Measurements from ENCODE around the gene TNK1. TPM values are rescaled to one million over a fixed set of nuclear protein-coding genes. Genes with fewer than 3 reads are reported as not detected.

TNK1 gene
- total RNA-seq, 2 donors from 2014 or later, result 1.9 to 2.1 TPM

DNA sequence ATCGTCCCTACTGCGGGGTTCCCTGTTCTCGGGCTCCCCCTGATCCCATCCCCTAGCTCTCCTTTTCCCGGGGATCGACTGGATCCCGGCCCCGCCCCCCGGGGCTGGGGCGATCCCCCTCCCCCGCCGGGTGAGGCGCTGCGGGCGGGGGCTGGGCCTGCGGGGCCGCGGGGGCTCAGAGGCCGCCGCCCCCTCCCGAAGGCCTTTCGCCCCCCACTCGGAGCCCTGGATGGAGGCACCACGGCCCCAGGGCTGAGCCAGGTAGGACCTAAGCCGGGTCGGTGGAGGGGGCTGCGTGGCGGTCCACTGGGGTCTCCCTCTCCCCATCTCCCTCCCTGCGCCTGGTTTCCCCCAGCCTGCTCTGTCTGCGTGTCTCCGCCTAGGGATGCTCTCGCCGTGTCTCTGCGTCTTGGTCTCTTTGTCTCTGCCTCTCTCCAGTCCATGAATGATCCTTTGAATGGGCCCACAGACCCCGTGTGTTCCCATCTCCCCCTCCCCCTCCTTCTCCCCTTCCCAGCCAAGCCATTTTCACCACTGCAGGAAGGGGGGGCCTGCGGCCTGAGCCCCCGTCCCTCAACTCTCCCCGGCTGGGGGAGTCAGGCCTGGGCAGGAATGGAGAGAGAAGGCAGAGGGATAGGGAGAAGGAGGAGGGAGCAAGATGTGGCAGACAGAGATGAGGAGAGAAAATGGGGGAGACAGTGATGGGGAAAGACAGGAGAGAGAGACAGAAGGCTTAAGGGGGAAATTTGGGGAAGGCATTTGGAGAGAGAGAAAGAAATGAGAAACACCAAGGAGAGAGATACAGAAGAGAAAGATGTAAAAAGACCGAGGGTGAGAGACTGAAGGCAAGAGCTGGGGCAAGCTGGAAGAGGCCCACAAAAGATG, 24.7 kb downstream of the TNK1 start:
- intact Hi-C loops (cut with DNase I), result loop anchor here in 1 of 2 donors (2.0 kb wide), 1 partner anchor 29 kb away; the partner anchor contains the start of gene TMEM102
- DNase-seq, result no peak
- ATAC-seq, result no peak

DNA sequence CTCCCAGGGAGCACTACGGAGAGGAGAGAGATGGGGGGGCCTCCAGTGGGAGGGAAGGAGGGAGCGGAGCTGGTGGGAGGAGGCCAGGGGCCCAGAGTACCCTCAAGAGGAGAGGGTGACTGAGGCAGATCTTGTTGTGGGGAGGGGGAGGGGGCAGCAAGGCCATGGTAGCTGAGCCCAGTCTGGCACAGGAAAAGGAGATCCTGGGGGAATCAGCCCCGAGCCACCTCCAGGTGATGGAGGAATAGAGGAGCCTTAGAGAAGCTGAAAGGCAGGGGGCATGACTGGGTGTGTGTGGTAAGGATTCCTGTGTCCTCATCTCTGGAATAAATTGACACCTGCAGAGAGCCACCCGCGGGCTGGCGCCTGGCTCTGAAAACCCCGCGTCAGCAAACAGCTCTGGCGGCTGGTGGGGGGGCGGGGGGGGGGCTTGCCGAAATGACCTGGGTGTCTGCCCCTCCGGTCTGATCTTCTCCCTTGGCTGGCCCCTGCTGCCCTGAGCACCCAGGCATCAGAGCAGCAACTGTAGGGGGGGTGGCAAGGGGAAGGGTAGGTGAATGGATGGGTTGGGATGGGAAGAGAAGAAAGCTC, 25.4 kb downstream of the TNK1 start:
- DNase-seq (no peak), ATAC-seq (no peak)
- intact Hi-C loops (cut with DNase I), result no loop called here

DNA sequence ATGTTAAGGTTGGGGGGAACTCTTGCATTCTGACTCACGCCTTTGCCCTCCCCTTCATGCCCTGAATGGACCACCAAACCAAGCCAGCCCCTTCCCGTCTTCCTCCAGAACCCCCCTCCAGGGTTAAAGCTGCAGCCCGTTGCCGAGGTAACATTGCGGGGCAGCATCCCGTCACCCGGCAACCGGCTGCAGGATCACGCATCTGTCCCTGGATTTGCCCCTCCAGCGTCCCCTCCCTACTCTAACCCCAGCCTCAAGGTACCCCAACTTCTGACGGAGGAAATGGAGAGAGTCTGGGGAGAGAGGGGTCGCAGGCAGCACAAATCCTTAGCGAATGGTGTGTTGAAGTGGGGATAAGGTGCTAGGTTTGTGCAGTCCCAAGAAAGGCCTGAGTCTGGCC, 26.2 kb downstream of the TNK1 start:
- no peak for DNase-seq
- intact Hi-C loops (cut with DNase I), result no loop called here
- ATAC-seq, result no peak

GRCh38 chr17:7407485-7408251, 26.8 kb downstream of the TNK1 start, which contains the start of gene NLGN2:
Gene NLGN2 (plus strand): TSS chr17:7407845. CDS start chr17:7408256, 411 bp downstream.
- intact Hi-C loops (cut with DNase I), result no loop called here
- ATAC-seq (no peak), DNase-seq (no peak)

GRCh38 chr17:7408252-7408727, 27.4 kb downstream of the TNK1 start:
- intact Hi-C loops (cut with DNase I), result no loop called here
- DNase-seq (no peak), ATAC-seq (no peak)

GRCh38 chr17:7408863-7409262, 28.0 kb downstream of the TNK1 start:
- ATAC-seq, result no peak

DNA sequence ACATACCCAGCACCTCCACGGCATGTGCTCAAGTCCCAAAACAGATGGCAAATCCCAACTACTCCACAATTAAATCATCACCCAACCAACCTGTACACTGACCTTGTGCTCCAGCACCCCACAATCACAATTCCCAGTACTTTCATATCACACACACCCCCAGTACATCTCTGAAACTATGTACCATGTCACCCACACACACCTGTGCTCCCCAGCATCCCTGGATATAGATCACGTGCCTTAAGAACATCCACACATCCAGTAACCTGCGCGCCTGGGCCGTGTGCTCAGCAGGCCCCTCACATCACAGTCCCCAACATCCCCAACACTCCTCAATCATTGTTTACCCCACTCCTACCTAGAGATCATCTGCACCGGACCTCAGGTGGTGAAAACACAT, 28.8 kb downstream of the TNK1 start:
- DNase-seq (no peak), ATAC-seq (no peak)

More at GRCh38 chr17:7408863-7409262, 28.0 kb downstream of the TNK1 start:
- no peak for DNase-seq
- intact Hi-C loops (cut with DNase I), result no loop called here

DNA sequence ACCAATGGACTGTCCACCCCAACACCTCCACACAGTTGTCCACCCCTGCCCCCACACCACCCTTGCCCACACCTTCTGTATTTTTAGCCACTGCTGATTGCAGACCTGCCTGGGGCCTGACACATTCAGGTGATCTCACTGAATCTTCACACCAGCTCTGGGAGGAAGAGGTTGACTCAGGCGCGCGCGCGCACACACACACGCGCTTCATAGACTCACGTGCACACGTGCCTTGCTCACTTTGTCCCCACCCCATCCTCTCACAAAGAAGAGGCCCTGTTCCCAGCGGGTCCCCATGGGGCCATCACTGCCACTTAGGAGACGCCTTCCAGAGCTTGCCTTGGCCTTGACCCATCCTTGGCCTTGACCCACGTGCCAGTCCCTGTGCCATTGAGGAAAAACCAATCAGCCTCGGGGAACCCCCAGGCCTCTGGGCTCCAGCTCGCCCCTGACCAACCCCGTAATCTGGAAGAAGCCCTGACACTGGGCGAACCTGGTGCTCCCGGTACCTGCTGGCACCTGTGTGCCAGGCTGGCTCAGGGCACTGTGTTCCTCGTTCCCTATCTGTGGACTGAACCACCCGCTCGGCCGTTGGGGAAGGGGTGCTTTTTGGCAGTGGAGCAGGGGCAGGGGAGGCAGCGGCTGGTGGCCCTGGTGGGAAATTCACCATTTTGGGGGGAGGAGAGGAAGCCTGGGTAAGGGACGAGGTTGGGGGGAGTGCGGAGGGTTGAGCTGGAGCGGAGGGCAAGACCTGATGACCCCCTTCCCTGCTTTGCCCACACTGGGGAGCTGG, 29.9 kb downstream of the TNK1 start:
- no peak for ATAC-seq
- DNase-seq, result no peak
- intact Hi-C loops (cut with DNase I), result no loop called here

More for the DNA sequence above, 28.8 kb downstream of the TNK1 start:
- intact Hi-C loops (cut with DNase I), result no loop called here

DNA sequence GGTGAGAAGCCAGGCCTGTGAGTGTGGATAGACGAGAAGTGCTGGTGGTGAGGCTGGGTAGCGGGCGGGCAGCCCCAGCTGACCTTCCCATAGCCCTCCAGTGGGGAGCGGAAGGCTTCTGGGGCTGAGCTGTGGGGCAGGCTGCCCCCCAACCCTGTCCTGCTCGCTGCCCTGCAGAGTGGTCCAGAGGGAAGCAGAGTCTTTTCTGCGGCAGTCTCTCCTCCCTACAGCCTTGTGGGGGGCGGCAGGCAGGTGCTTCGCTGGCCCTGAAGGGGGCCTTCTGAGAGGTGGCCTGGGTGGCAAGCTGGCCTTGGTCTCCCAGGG, 30.5 kb downstream of the TNK1 start:
- ATAC-seq, result no peak
- intact Hi-C loops (cut with DNase I), result no loop called here
- no peak for DNase-seq

GRCh38 chr17:7413346-7413985, 32.6 kb downstream of the TNK1 start:
- intact Hi-C loops (cut with DNase I), result no loop called here
- ATAC-seq, result peak in 1 of 2 donors; percentile 24
- DNase-seq, result no peak

DNA sequence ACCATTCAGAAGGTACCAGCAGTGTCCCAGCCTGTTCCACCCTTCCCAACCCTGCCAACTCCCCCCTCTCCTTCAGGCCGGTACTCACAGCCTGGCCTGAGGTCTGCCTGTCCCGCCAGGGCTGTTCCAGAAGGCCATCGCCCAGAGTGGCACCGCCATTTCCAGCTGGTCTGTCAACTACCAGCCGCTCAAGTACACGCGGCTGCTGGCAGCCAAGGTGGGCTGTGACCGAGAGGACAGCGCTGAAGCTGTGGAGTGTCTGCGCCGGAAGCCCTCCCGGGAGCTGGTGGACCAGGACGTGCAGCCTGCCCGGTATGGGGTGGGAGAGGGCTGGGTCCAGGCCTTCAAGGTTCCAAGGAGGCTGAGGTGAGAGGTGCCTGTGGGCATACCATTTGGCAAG, 33.9 kb downstream of the TNK1 start:
- ATAC-seq, result no peak
- intact Hi-C loops (cut with DNase I), result no loop called here
- DNase-seq, result no peak

DNA sequence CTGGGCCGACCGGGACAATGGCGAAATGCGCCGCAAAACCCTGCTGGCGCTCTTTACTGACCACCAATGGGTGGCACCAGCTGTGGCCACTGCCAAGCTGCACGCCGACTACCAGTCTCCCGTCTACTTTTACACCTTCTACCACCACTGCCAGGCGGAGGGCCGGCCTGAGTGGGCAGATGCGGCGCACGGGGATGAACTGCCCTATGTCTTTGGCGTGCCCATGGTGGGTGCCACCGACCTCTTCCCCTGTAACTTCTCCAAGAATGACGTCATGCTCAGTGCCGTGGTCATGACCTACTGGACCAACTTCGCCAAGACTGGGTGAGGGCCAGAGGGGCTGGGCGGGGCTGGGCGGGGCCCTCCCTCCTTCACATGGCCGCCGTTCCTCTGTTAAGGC, 34.9 kb downstream of the TNK1 start:
- intact Hi-C loops (cut with DNase I), result no loop called here
- ATAC-seq, result no peak
- no peak for DNase-seq

GRCh38 chr17:7416323-7416722, 35.4 kb downstream of the TNK1 start:
- ATAC-seq (no peak), DNase-seq (no peak)
- intact Hi-C loops (cut with DNase I), result no loop called here

- intact Hi-C loops (cut with DNase I), result no loop called here
- no peak for ATAC-seq
- DNase-seq, result no peak
These were observed 36.3 kb downstream of the TNK1 start for GRCh38 chr17:7417056-7417655.

DNA sequence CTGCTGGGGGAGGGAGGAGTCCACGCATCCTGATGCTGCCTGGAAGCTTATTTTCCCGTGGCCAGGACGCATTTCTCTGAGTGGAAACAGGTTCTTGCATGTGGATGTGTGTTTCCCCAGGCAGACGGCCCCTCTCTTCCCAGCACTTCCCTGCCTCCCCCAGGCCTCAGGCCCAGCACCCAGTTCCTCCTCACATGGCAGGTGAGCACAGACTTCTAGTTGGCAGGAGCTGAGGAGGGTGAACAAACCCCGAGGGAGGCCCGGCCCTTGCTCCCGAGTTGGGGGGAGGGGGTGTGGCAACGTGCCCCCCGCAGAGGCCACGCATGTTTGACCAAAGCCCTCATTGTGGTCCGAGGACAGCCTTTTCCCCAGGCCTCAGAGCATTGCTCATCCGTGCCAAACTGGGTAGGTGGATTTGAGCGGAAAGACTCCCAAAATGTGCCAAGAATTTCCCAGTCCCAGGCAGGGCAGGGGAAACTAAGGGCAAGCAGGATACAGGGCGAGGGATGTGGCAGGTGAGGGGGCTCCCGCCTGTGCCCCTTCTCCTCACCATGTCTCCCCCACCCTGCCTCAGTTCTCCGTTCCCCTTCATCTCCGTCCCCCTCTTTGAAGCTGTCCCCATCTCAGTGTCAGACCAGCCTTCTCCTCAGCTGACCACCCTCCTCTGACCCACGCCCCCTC, 37.7 kb downstream of the TNK1 start:
- ATAC-seq (no peak), DNase-seq (no peak)
- intact Hi-C loops (cut with DNase I), result no loop called here

GRCh38 chr17:7419819-7420610, 39.1 kb downstream of the TNK1 start, which contains the start of gene SPEM1:
Gene SPEM1 (plus strand): TSS chr17:7420324. CDS start chr17:7420385, 61 bp downstream.
- ATAC-seq, result no peak
- DNase-seq, result no peak
- intact Hi-C loops (cut with DNase I), result no loop called here

DNA sequence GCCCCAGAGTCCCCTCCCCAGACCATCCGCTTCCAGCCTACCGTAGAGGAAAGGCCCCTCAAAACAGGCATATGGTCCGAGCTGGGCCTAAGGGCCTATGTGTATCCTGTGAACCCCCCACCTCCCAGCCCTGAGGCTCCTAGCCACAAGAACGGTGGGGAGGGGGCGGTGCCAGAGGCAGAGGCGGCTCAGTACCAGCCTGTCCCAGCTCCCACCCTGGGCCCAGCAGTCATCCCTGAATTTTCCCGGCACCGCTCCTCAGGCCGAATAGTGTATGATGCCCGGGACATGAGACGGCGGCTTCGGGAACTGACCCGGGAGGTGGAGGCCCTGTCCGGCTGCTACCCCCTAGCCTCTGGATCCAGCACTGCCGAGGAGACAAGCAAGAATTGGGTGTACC, 40.3 kb downstream of the TNK1 start:
- intact Hi-C loops (cut with DNase I), result no loop called here
- ATAC-seq (no peak), DNase-seq (no peak)

Measured in left cardiac atrium (tissue), 4 donors.